ENCODE results near the gene SETD4. TPM values are rescaled to one million over a fixed set of nuclear protein-coding genes. Genes with fewer than 3 reads are reported as not detected.

The SETD4 gene
- total and polyA plus RNA-seq, 2 of the 13 experiments (the other 11 are each of a cell fraction or from before 2014, with no cell fraction given): 7.1 to 14.4 TPM

DNA sequence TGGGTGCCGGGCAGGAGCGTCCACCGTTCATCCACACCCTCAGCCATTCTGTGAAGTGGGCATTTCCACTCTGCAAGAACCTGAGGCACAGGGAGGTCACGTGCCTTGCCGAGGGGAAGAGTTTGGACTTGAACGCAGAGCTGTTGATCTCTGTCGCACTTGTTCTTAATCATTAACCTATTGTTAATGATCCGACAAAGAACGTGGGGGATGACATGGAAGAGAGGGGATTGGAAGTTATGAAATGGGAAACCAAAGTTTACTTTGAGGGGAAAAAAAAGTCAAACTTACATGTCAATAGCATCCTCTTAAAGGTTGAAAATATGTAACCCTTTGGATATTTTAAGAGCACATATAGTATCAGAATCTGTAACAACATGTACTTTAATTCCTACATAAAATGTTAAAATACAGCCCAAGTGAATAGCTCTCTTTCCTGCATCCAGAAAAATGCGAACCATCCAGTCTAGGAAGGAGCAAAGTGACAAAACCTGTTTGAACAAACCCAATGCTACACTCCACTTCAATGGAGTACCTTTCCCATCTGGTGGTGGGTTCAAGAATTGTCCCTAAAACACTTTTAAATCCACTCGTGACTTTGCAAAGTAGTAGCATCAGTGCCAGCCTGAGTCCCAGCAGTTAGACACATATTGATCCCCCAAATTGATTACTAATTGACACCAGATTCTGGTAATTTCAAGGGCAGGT, 75.5 kb downstream of the SETD4 start (continued):
- TF ChIP-seq THRA (CRISPR knock-in tag; IDR thresholded peaks at IDR 0.05; ENCODE audit: borderline replicate concordance) (no peak), ATRX (CRISPR knock-in tag; IDR thresholded peaks at IDR 0.05; ENCODE audit: borderline replicate concordance) (no peak), ZNF879 (CRISPR knock-in tag; IDR thresholded peaks at IDR 0.05) (no peak), ZNF383 (CRISPR knock-in tag; IDR thresholded peaks at IDR 0.05; ENCODE audit: borderline replicate concordance) (no peak), MTERF4 (CRISPR knock-in tag; IDR thresholded peaks at IDR 0.05) (no peak), REXO4 (CRISPR knock-in tag; IDR thresholded peaks at IDR 0.05; ENCODE audit: borderline replicate concordance) (no peak), GATAD1 (CRISPR knock-in tag; IDR thresholded peaks at IDR 0.05) (no peak), HIVEP1 (CRISPR knock-in tag; IDR thresholded peaks at IDR 0.05) (no peak), SOX13 (IDR thresholded peaks at IDR 0.05) (no peak), SOX13 (CRISPR knock-in tag; conservative IDR thresholded peaks at IDR 0.05 in 1 of 2, IDR thresholded peaks at IDR 0.05 in 1 of 2) (peak in 1 of 2 experiments; percentile 88; a peak in 2 of 4 replicates), PHF5A (CRISPR knock-in tag; IDR thresholded peaks at IDR 0.05; ENCODE audit: low read depth, unreplicated experiment) (no peak), GATA4 (IDR thresholded peaks at IDR 0.05; ENCODE audit: borderline replicate concordance, low read depth) (no peak), XRCC5 (optimal IDR thresholded peaks at IDR 0.05; ENCODE audit: low read length) (no peak), ADNP (CRISPR knock-in tag; IDR thresholded peaks at IDR 0.05) (no peak), DMAP1 (CRISPR knock-in tag; IDR thresholded peaks at IDR 0.05) (no peak), SP1 (IDR thresholded peaks at IDR 0.05) (no peak), SP1 (CRISPR knock-in tag; IDR thresholded peaks at IDR 0.05) (no peak), ZNF652 (CRISPR knock-in tag; IDR thresholded peaks at IDR 0.05; ENCODE audit: borderline replicate concordance, low read depth) (peak; percentile 51; the same call in 1 of the 2 replicates), CSRNP1 (CRISPR knock-in tag; IDR thresholded peaks at IDR 0.05) (no peak), PHF21A (CRISPR knock-in tag; IDR thresholded peaks at IDR 0.05) (no peak), ZNF253 (CRISPR knock-in tag; IDR thresholded peaks at IDR 0.05; ENCODE audit: borderline replicate concordance) (no peak), SP4 (CRISPR knock-in tag; IDR thresholded peaks at IDR 0.05) (no peak), SIX4 (CRISPR knock-in tag; IDR thresholded peaks at IDR 0.05) (no peak; the same call in 1 of the 2 replicates), SAP130 (CRISPR knock-in tag; IDR thresholded peaks at IDR 0.05; ENCODE audit: low read depth) (peak; percentile 36; the same call in 1 of the 2 replicates)
- TF ChIP-seq, protein P1, sequence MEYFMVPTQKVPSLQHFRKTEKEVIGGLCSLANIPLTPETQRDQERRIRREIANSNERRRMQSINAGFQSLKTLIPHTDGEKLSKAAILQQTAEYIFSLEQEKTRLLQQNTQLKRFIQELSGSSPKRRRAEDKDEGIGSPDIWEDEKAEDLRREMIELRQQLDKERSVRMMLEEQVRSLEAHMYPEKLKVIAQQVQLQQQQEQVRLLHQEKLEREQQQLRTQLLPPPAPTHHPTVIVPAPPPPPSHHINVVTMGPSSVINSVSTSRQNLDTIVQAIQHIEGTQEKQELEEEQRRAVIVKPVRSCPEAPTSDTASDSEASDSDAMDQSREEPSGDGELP (IDR thresholded peaks at IDR 0.05; ENCODE audit: borderline replicate concordance, low read depth): no peak
- TF ChIP-seq, protein P2, sequence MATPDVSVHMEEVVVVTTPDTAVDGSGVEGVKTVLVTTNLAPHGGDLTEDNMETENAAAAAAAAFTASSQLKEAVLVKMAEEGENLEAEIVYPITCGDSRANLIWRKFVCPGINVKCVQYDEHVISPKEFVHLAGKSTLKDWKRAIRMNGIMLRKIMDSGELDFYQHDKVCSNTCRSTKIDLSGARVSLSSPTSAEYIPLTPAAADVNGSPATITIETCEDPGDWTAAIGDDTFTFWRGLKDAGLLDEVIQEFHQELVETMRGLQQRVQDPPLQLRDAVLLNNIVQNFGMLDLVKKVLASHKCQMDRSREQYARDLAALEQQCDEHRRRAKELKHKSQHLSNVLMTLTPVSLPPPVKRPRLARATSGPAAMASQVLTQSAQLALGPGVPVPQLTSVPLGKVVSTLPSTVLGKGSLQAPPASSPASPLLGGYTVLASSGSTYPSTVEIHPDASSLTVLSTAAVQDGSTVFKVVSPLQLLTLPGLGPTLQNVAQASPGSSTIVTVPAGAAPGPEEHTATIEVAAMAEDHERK (CRISPR knock-in tag; IDR thresholded peaks at IDR 0.05; ENCODE audit: low read depth): no peak

All from HepG2 (cell line).